HEK293 (cell line): ENCODE results near the gene CACNA1E.
A peak's percentile ranks its signal among the peaks of the same experiment; 100 is the strongest.

Source experiments
- CTCF ChIA-PET: fragments of 350-600 bp; formaldehyde crosslinking; extraction: SDS; loops from one replicate; lab custom pipeline; 2021; ENCODE audit warnings: antibody characterized with exemption; lab: Yijun Ruan, JAX
- POLR2A ChIA-PET: fragments of 300-600 bp; formaldehyde crosslinking; extraction: SDS; loops from one replicate; lab custom pipeline; 2020; ENCODE audit warnings: antibody characterized with exemption, inconsistent platforms; lab: Yijun Ruan, JAX
- H3K27ac ChIP-seq: fragments of 200-500 bp; sonication (Bioruptor generic); 2 replicates; pipeline ENCODE4 v1.5.1; 2014; ENCODE audit warnings: low read depth, low read length, control low read depth, inconsistent platforms; ENCODE audit errors: extremely low read depth
- H3K36me3 ChIP-seq, 2 experiments: fragments of 200-500 bp in 1 of 2; sonication (Bioruptor generic) in 1 of 2; 1 replicate in 1 of 2; 2 replicates in 1 of 2; pipeline ENCODE4 v1.5.1; 2014 to 2017; ENCODE audit warnings: inconsistent platforms in 2 of 2, low read length in 2 of 2; ENCODE audit not compliant: control insufficient read depth in 2 of 2, insufficient read depth in 1 of 2
- H3K4me1 ChIP-seq: fragments of 200-500 bp; sonication (Bioruptor generic); 2 replicates; pipeline ENCODE4 v1.5.1; 2014; ENCODE audit warnings: mild to moderate bottlenecking, low read length, inconsistent platforms; ENCODE audit not compliant: control insufficient read depth, insufficient read depth
- H3K4me3 ChIP-seq: 2 replicates; pipeline ENCODE4 v1.5.1; 2011; ENCODE audit warnings: low read depth, mild to moderate bottlenecking, control low read depth, low read length, moderate library complexity
- H3K9me3 ChIP-seq: fragments of 200-500 bp; sonication (Bioruptor generic); 2 replicates; pipeline ENCODE4 v1.5.1; 2014; ENCODE audit warnings: low read depth, low read length, inconsistent platforms; ENCODE audit not compliant: control insufficient read depth, insufficient read depth
- BCL6B ChIP-seq: fragments of 450-650 bp; formaldehyde crosslinking; IDR thresholded peaks from 2 replicates; pipeline ENCODE4 v1.5.1; 2017; ENCODE audit warnings: missing biosample characterization, missing genetic modification characterization
- PRDM10 ChIP-seq: fragments of 450-650 bp; formaldehyde crosslinking; IDR thresholded peaks from 2 replicates; pipeline ENCODE4 v1.5.1; 2016; ENCODE audit warnings: missing biosample characterization, missing genetic modification characterization
- ZNF121 ChIP-seq: fragments of 450-650 bp; formaldehyde crosslinking; IDR thresholded peaks from 2 replicates; pipeline ENCODE4 v1.5.1; 2016; ENCODE audit warnings: missing biosample characterization, missing genetic modification characterization
- ZNF133 ChIP-seq: fragments of 450-650 bp; formaldehyde crosslinking; IDR thresholded peaks from 2 replicates; pipeline ENCODE4 v1.5.1; 2016; ENCODE audit warnings: missing biosample characterization, missing genetic modification characterization
- ZNF138 ChIP-seq: fragments of 450-650 bp; formaldehyde crosslinking; IDR thresholded peaks from 2 replicates; pipeline ENCODE4 v1.5.1; 2016; ENCODE audit warnings: missing biosample characterization, missing genetic modification characterization, borderline replicate concordance
- ZNF16 ChIP-seq: fragments of 450-650 bp; formaldehyde crosslinking; IDR thresholded peaks from 2 replicates; pipeline ENCODE4 v1.5.1; 2016; ENCODE audit warnings: low read depth, missing biosample characterization, missing genetic modification characterization
- ZNF18 ChIP-seq: fragments of 450-650 bp; formaldehyde crosslinking; IDR thresholded peaks from 2 replicates; pipeline ENCODE4 v1.5.1; 2016; ENCODE audit warnings: missing biosample characterization, missing genetic modification characterization
- ZNF280D ChIP-seq: fragments of 450-650 bp; formaldehyde crosslinking; IDR thresholded peaks from 2 replicates; pipeline ENCODE4 v1.5.1; 2016; ENCODE audit warnings: missing biosample characterization, missing genetic modification characterization
- ZNF48 ChIP-seq: fragments of 450-650 bp; formaldehyde crosslinking; IDR thresholded peaks from 2 replicates; pipeline ENCODE4 v1.5.1; 2016; ENCODE audit warnings: missing biosample characterization, missing genetic modification characterization
- ZNF580 ChIP-seq: fragments of 450-650 bp; formaldehyde crosslinking; IDR thresholded peaks from 2 replicates; pipeline ENCODE4 v1.5.1; 2016; ENCODE audit warnings: missing biosample characterization, missing genetic modification characterization
- ZNF660 ChIP-seq: fragments of 450-650 bp; IDR thresholded peaks from 2 replicates; pipeline ENCODE4 v1.5.1; 2018; ENCODE audit warnings: missing biosample characterization, mild to moderate bottlenecking, missing genetic modification characterization
- ZNF704 ChIP-seq: fragments of 450-650 bp; formaldehyde crosslinking; IDR thresholded peaks from 2 replicates; pipeline ENCODE4 v1.5.1; 2016; ENCODE audit warnings: missing biosample characterization, missing genetic modification characterization
- ZNF776 ChIP-seq: fragments of 450-650 bp; formaldehyde crosslinking; IDR thresholded peaks from 2 replicates; pipeline ENCODE4 v1.5.0; 2017; ENCODE audit warnings: missing biosample characterization, missing genetic modification characterization, borderline replicate concordance
- ZSCAN16 ChIP-seq: fragments of 450-650 bp; formaldehyde crosslinking; IDR thresholded peaks from 2 replicates; pipeline ENCODE4 v1.5.1; 2016; ENCODE audit warnings: missing biosample characterization, missing genetic modification characterization

Gene CACNA1E

GRCh38 chr1:181503171-181503810 lies 20.0 kb downstream of the CACNA1E start:
- POLR2A ChIA-PET = no interaction called here
- Histone ChIP-seq H3K27ac (no peak overlapping the region), H3K4me1 (no peaks in the 10 kb centered on the region), H3K36me3 (no peaks in the 10 kb centered on the region), H3K4me3 (no peak overlapping the region), H3K9me3 (no peaks in the 10 kb centered on the region)
- CTCF ChIA-PET = interaction anchor here (1.0 to 2.2 kb wide), 3 partner anchors 15 to 313 kb away, joined by 3 to 10 read pairs (median 5); no protein-coding TSS in a partner anchor
- TF ChIP-seq PRDM10 (0 out of 2 replicates have a peak, but pooled peaks have one; percentile 29), ZNF704 (tag by site-specific recombination) (no peak), ZNF133 (no peak), ZNF660 (tag by site-specific recombination) (peak; percentile 39; the same call in 1 of the 2 replicates), ZNF48 (tag by site-specific recombination) (no peak)

- Histone ChIP-seq H3K4me3 (no peak overlapping the region), H3K9me3 (no peaks in the 10 kb centered on the region), H3K27ac (no peak overlapping the region), H3K36me3 (no peaks in the 10 kb centered on the region), H3K4me1 (no peaks in the 10 kb centered on the region)
- CTCF ChIA-PET = interaction anchor here (0.6 to 2.2 kb wide), 5 partner anchors 13 to 428 kb away, joined by 3 to 10 read pairs (median 3); no protein-coding TSS in a partner anchor
- TF ChIP-seq ZNF776 (tag by site-specific recombination) = no peak
- no peak for TF ChIP-seq BCL6B (tag by site-specific recombination)
- no peak for TF ChIP-seq ZNF121 (tag by site-specific recombination)
- TF ChIP-seq ZNF138 (tag by site-specific recombination) = no peak
- no peak for TF ChIP-seq ZSCAN16 (tag by site-specific recombination)
- TF ChIP-seq ZNF16 = no peak
- no peak for TF ChIP-seq ZNF18 (tag by site-specific recombination)
- TF ChIP-seq ZNF580 (tag by site-specific recombination) = no peak
- TF ChIP-seq ZNF280D (tag by site-specific recombination) = no peak
- POLR2A ChIA-PET = no interaction called here
Observed at GRCh38 chr1:181504399-181504842, 21.1 kb downstream of the CACNA1E start.
